NOMO-1 (cell line): Measurements from ENCODE around the gene CCNL2.
"Not testable (repeated sequence)": the region's sequence is repeated elsewhere in the genome, so short reads cannot be mapped to it uniquely, and the experiment has no call there.

Experiments used
- DNase-seq, 2 experiments: peaks; one replicate each; lab custom pipeline; 2025; ENCODE audit not compliant: unreplicated experiment in 2 of 2; lab: John Stamatoyannopoulos, UW

Gene CCNL2

GRCh38 chr1:1432951-1433803, 34.0 kb upstream of the CCNL2 start:
- no peak for DNase-seq

- no peak for DNase-seq
Observed at GRCh38 chr1:1432274-1432950, 33.3 kb upstream of the CCNL2 start.

DNA sequence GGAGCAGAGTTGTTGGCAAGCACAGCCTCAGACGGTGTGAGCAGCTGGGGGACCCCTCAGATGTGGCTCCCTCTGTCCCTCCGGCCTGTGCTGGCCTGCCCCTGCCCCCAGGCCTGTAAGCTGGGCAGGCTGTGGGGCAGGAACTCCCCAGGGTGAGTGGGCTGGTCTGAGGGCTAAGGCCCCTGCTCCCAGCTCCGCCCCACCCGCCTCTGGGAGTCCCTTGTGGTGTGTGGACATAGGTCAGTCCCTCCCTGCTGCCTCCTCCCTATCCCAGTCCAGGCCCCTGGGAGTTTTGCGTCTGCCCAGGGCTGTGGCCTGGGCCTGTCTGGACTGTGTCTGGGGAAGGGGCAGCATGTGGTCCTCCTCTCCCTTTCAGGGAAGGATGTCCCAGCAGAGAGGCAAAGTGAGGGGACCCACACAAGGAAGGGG, 32.7 kb upstream of the CCNL2 start:
- no peak for DNase-seq

DNA sequence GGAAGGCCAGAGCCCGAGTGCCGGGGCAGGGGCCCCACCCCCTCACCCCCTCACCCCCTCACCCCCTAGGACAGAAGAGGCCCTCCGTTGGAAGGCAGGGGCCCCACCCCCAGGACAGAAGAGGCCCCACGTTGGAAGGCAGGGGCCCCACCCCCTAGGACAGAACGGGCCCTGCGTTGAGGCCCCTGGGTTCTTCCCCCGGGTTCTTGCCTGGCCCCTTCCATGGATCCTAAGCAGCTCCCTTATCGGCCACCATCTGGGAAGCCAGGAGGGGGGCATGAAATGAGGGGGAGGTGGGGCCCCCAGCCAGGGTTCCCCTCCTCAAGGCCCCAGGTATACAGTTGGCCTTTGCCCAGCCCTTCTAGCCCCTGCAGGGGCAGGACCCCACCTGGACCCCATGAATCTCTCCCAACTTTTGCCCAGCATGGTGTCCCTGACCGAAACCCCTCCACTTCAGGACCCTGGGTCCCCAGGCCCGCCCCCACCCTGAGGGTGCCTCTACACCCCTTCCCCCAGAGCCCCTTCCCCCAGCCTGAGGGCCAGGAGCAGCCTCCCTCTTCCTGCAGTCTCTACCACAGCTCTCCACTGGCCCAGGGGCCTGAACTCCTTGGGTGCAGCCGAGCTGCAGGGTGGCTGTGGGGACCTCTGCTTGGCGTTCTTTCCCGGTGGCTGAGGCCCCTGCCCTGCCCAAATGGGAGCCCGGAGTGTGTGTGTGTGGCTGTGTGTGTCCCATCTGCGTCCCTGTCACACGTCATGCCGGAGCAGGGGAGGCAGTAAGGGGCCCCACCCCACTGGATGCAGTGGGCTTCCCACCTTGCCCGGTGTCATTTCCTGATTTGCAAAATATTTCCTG, 32.1 kb upstream of the CCNL2 start:
- DNase-seq: no peak

- no peak for DNase-seq
Observed at GRCh38 chr1:1430114-1430982, 31.2 kb upstream of the CCNL2 start.

- no peak for DNase-seq
Observed at GRCh38 chr1:1429671-1430073, 30.5 kb upstream of the CCNL2 start.

DNA sequence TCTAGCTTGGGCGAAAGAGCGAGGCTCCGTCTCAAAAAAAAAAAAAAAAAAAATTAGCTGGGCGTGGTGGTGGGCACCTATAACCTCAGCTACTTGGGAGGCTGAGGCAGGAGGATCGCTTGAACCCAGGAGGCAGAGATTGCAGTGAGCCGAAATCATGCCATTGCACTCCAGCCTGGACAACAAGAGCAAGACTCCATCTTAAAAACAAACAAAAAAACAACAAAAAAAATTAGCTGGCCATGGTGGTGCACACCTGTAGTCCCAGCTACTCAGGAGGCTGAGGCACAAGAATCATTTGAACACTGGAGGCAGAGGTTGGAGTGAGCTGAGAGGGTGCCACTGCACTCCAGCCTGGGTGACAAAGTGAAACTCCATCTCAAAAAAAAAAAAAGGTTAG, 29.8 kb upstream of the CCNL2 start:
- not testable (repeated sequence) for DNase-seq

- no peak for DNase-seq
Observed at GRCh38 chr1:1428174-1428573, 29.0 kb upstream of the CCNL2 start.

GRCh38 chr1:1427820-1428148, 28.6 kb upstream of the CCNL2 start:
- DNase-seq: no peak

- DNase-seq: no peak
Observed at GRCh38 chr1:1427106-1427819, 28.1 kb upstream of the CCNL2 start.

- DNase-seq: no peak
Observed at GRCh38 chr1:1426496-1427105, 27.5 kb upstream of the CCNL2 start.

DNA sequence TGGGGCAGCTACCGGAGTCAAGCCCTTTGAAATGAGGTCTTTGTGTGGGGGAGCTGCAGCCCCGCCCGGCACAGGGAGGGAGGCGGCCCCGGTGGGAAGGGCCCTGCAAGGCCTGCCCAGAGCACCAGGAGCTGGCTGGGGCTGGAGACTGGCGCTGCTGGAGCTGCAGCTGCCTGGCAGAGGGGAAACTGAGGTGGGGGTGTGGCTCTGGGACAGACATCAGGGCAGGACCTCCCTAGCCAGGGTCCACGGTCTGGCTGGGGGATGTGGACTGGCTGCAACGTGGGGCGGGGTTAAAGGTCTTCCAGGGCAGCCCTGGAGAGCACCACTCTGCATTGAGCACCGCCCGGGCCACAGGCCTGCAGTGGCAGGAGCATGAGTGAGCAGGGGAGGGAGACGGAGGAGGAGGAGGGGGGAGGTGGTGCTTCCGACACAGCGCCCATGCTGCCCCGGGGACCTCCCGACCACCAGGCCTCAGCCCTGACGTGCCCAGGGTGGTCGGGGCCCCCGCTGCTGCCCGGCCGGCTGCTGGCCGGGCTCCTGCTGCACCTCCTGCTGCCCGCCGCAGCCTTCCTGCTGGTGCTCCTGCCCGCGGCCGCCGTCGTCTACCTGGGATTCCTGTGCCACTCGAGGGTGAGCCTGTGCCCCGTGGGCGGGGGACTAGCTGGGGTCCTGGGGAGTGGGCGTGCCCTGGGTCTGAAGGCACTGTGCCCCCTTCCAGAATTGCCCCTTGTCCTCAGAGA, 26.8 kb upstream of the CCNL2 start:
- DNase-seq: no peak

- no peak for DNase-seq
Observed at GRCh38 chr1:1425426-1425752, 26.3 kb upstream of the CCNL2 start.

DNA sequence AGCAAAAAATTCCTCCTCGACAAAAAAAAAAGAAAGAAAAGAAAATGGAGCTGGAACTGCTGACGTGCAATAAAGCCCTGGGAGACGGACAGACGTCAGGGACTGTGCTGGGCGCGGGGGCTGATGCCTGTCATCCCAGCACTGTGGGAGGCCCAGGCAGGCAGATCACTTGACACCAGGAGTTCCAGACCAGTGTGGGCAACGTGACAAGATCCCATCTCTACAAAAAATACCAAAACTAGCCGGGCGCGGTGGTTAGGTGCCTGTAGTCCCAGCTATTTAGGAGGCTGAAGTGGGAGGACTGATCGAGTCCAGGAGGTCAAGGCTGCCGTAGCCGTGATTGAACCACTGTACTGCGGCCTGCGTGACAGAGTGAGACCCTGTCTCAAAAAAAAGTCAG, 25.6 kb upstream of the CCNL2 start:
- no peak for DNase-seq

DNA sequence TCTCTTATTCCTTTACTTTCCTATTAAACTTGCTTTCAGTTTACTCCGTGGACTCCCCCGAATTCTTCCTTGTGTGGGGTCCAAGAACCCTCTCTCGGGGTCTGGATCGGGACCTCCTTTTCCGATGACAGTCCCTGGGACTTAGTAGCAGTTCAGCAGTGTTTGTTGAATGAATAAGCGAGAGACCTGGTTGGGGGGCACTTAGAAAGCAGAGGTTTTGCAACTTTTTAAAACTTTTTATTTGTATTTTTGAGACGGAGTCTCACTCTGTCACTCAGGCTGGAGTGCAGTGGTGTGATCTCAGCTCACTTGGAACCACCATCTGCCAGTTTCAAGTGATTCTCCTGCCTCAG, 24.1 kb upstream of the CCNL2 start:
- DNase-seq: no peak

DNA sequence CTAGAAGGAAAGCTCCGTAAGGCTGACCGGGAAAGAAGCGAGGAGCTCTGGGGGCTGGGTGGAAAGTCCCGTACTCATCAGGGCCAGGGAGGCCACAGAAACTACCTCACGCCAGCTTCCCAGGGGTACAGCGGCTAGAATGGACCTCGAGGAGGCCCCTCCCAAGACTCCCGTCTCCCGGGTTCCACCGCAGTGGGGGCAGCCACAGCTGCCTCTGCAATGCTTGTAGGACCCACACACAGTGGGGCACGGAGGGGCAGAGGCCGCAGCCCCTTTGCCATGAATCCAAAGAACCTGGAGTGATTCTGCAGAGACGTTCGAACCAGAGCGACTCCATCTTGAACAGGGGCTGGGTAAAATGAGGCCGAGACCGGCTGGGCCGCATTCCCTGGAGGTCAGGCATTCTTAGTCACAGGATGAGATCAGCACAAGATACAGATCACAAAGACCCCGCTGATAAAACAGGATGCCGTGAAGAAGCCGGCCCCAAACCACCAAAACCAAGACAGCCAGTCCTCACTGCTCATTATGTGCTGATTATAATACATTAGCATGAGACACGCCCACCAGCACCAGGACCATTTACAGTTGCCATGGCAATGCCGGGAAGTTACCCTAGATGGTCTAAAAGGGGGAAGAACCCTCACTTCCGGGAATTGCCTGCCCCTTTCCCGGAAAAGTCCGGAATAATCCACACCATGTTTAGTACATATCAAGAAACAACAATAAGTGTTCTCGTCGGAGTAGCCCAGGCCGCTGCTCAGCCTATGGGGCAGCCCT, 23.5 kb upstream of the CCNL2 start:
- DNase-seq: no peak

- DNase-seq: no peak
Observed at GRCh38 chr1:1421907-1422464, 22.9 kb upstream of the CCNL2 start.
